ENCODE data around the gene LYRM7. TPM values are rescaled to one million over a fixed set of nuclear protein-coding genes. Genes with fewer than 3 reads are reported as not detected.

Gene LYRM7
- total RNA-seq, 1 donor from 2014 or later, result 6.0 TPM

DNA sequence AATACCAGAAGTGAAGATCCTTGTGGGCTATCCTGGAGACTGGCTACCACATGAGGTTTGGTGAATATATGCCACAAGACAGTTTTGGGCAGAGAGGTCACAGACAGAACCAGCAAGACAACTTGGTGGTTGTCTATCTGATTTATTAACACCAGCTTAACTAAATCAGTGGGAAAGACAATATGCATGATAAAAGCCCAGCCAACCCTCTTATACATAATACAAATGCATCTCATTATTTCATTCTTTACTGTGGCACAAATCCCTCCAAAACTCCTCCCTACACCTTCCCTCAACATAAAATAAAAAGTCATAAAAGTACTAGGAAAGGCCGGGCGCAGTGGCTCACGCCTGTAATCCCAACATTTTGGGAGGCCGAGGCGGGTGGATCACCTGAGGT lies 13.8 kb upstream of the LYRM7 start:
- H3K27ac ChIP-seq, result no peak overlapping the region
- no peak overlapping the region for H3K4me3 ChIP-seq
- no peaks in the 10 kb centered on the region for H3K9me3 ChIP-seq
- H3K36me3 ChIP-seq, result peaks cover 51% of the 10 kb centered on the region
- no peaks in the 10 kb centered on the region for H3K27me3 ChIP-seq
- TF ChIP-seq, protein P1, sequence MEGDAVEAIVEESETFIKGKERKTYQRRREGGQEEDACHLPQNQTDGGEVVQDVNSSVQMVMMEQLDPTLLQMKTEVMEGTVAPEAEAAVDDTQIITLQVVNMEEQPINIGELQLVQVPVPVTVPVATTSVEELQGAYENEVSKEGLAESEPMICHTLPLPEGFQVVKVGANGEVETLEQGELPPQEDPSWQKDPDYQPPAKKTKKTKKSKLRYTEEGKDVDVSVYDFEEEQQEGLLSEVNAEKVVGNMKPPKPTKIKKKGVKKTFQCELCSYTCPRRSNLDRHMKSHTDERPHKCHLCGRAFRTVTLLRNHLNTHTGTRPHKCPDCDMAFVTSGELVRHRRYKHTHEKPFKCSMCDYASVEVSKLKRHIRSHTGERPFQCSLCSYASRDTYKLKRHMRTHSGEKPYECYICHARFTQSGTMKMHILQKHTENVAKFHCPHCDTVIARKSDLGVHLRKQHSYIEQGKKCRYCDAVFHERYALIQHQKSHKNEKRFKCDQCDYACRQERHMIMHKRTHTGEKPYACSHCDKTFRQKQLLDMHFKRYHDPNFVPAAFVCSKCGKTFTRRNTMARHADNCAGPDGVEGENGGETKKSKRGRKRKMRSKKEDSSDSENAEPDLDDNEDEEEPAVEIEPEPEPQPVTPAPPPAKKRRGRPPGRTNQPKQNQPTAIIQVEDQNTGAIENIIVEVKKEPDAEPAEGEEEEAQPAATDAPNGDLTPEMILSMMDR (IDR thresholded peaks at IDR 0.05), result no peak
- ATAC-seq, result no peak
- no peaks in the 10 kb centered on the region for H3K4me1 ChIP-seq
- intact Hi-C loops (cut with DNase I), result no loop called here
- DNase-seq, result no peak

DNA sequence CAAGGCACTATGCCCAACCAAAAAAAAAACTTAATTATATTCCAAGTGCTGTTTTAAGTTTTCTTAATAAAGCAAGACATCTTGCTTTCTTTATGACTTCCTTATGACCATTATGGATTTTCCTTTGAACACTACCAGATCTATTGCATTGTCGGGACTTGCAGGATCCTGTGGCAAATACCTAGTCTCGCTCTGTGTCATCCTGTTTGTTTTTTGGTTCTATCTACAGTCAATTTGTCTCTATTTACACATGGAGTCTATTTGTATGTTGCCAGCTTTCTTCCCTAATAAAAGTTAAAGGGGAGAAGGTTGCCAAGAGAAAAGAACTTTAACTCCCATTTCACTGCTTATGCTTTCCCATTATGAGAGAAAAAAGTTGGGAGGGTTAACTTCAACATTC lies 10.6 kb upstream of the LYRM7 start:
- H3K4me3 ChIP-seq, result no peak overlapping the region
- no peak for DNase-seq
- TF ChIP-seq, protein P1 (IDR thresholded peaks at IDR 0.05), result no peak
- peaks cover 59% of the 10 kb centered on the region for H3K36me3 ChIP-seq
- H3K4me1 ChIP-seq, result peaks cover 13% of the 10 kb centered on the region
- H3K27ac ChIP-seq, result no peak overlapping the region
- intact Hi-C loops (cut with DNase I), result no loop called here
- H3K9me3 ChIP-seq, result no peaks in the 10 kb centered on the region
- H3K27me3 ChIP-seq, result no peaks in the 10 kb centered on the region
- no peak for ATAC-seq

DNA sequence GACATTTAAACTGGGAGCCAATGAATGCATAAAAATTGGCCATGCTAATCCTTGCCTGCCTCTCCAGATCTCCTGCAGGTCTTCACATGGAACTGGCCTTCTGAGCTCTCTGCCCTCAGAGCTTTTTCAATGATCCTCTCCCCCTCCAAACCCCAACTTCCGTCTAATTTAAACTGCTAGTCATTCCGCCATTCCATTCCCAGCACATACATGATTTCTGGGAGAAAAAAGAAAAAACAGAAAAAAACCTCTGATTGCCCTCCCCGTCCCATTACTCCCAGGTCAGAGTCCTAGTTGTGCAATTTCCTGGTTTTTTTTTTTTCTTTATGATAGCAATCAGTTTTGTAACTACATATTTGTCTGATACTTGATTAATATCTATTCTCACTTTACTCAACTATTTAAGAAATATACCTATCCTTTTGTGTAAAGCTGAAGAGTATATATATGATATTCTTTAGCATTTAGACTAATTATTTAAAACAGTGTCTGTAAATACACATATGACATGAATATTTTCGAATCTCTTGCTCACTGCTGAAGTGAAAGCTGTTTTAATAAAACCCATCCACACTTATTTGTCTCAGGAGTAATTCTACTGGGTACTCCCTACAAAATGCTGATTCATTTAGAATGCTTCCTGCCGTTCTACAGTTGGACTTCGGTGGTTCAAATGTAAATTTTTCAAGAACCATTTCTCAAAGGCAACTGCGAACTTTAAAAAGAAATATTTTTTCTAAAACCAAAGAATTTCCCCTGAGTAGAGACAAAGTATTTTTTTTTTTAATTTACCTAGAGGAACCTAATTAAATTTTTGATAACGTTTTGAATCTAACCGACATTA lies 7.2 kb upstream of the LYRM7 start:
- H3K27ac ChIP-seq, result peak overlapping the region; percentile 94
- H3K4me1 ChIP-seq, result peaks cover 13% of the 10 kb centered on the region
- ATAC-seq (no peak), DNase-seq (no peak)
- H3K4me3 ChIP-seq, result peak overlapping the region; percentile 92
- TF ChIP-seq, protein P1 (IDR thresholded peaks at IDR 0.05), result no peak
- H3K27me3 ChIP-seq, result no peaks in the 10 kb centered on the region
- H3K36me3 ChIP-seq, result peaks cover 43% of the 10 kb centered on the region
- H3K9me3 ChIP-seq, result no peaks in the 10 kb centered on the region
- intact Hi-C loops (cut with DNase I), result no loop called here

GRCh38 chr5:131164191-131165118 lies 6.3 kb upstream of the LYRM7 start:
- intact Hi-C loops (cut with DNase I), result no loop called here

DNA sequence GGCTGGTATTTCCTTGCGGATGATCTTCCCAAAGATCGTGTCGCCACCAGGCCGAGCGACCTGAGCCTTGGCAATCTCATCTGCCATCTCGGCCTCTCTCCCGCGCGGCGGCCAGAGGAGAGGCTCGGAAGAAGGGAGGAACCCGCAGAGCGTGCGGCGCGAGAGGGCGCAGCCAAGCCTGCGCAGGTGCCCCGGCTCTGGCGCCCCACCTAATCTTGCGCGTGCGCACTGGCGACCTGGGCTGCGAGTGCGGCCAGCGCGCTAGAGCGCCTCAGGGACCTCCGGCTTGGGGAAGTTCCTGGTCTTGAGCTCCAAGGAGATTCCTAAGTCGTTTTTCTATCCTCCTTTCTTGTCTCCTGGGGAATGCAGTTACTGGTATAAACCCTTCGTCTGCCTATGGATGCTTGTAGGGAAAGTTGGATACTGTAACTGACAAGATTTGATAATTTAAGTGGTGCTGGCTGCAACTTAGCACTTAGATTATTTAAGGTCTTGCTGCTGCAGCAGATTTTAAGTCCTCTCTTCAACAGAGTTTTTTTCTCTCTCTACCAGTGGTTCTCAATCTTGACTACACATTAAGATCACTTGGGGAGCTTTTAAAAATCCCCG lies 5.5 kb upstream of the LYRM7 start, which contains the start of gene HINT1:
TSS of gene HINT1 (minus strand) at position 138 of the 609 bp plus-strand sequence. CDS start at position 87, 51 bp downstream.
- H3K27me3 ChIP-seq, result no peaks in the 10 kb centered on the region
- DNase-seq (peak; percentile 98), ATAC-seq (peak; percentile 94)
- peak within 1 kb of the TSS; percentile 92 for H3K4me3 ChIP-seq
- intact Hi-C loops (cut with DNase I), result no loop called here
- peaks cover 17% of the 10 kb centered on the region for H3K4me1 ChIP-seq
- H3K9me3 ChIP-seq, result no peaks in the 10 kb centered on the region
- peaks cover 26% of the 10 kb centered on the region for H3K36me3 ChIP-seq
- H3K27ac ChIP-seq, result peak within 1 kb of the TSS; percentile 94
- TF ChIP-seq, protein P1 (IDR thresholded peaks at IDR 0.05), result peak; percentile 8

More at GRCh38 chr5:131164191-131165118, 6.3 kb upstream of the LYRM7 start:
- H3K4me1 ChIP-seq, result peaks cover 13% of the 10 kb centered on the region
- DNase-seq, result peak; percentile 86
- peaks cover 33% of the 10 kb centered on the region for H3K36me3 ChIP-seq
- H3K27ac ChIP-seq, result peak overlapping the region; percentile 94
- peak; percentile 88 for ATAC-seq
- TF ChIP-seq, protein P1 (IDR thresholded peaks at IDR 0.05), result peak; percentile 19
- H3K9me3 ChIP-seq, result no peaks in the 10 kb centered on the region
- peak overlapping the region; percentile 92 for H3K4me3 ChIP-seq
- no peaks in the 10 kb centered on the region for H3K27me3 ChIP-seq
